ENCODE results near the gene IDH3G.

IDH3G gene

GRCh38 chrX:153791104-153791852, 2.9 kb downstream of the IDH3G start:
- DNase-seq (ENCODE audit: low read depth): no peak

- no peak for DNase-seq (ENCODE audit: low read depth)
Measured at GRCh38 chrX:153789654-153790053, 4.5 kb downstream of the IDH3G start.

GRCh38 chrX:153786669-153787068, 7.5 kb downstream of the IDH3G start:
- DNase-seq (ENCODE audit: low read depth): no peak

GRCh38 chrX:153784325-153784967, 9.7 kb downstream of the IDH3G start:
- DNase-seq (ENCODE audit: low read depth): no peak

- no peak for DNase-seq (ENCODE audit: low read depth)
Measured at GRCh38 chrX:153783378-153784013, 10.7 kb downstream of the IDH3G start.

- DNase-seq (ENCODE audit: low read depth): no peak
Measured at GRCh38 chrX:153782871-153783270, 11.3 kb downstream of the IDH3G start.

- DNase-seq (ENCODE audit: low read depth): no peak
Measured at GRCh38 chrX:153782313-153782712, 11.9 kb downstream of the IDH3G start.

- DNase-seq (ENCODE audit: low read depth): no peak
Measured at GRCh38 chrX:153781428-153782047, 12.6 kb downstream of the IDH3G start.

GRCh38 chrX:153780678-153781427, 13.3 kb downstream of the IDH3G start, which contains the start of gene SRPK3:
TSS of gene SRPK3 (plus strand) at chrX:153781041. CDS start at chrX:153781087, 46 bp downstream.
- DNase-seq (ENCODE audit: low read depth): no peak

GRCh38 chrX:153779891-153780677, 14.1 kb downstream of the IDH3G start:
- no peak for DNase-seq (ENCODE audit: low read depth)

GRCh38 chrX:153778684-153779101, 15.5 kb downstream of the IDH3G start:
- DNase-seq (ENCODE audit: low read depth): no peak

GRCh38 chrX:153778181-153778580, 16.0 kb downstream of the IDH3G start:
- no peak for DNase-seq (ENCODE audit: low read depth)

- DNase-seq (ENCODE audit: low read depth): no peak
Measured at GRCh38 chrX:153777261-153778090, 16.7 kb downstream of the IDH3G start.

- no peak for DNase-seq (ENCODE audit: low read depth)
Measured at GRCh38 chrX:153776611-153777045, 17.5 kb downstream of the IDH3G start.

GRCh38 chrX:153776120-153776599, 18.0 kb downstream of the IDH3G start:
- DNase-seq (ENCODE audit: low read depth): no peak

- DNase-seq (ENCODE audit: low read depth): no peak
Measured at GRCh38 chrX:153775293-153776119, 18.7 kb downstream of the IDH3G start.

- no peak for DNase-seq (ENCODE audit: low read depth)
Measured at GRCh38 chrX:153774576-153775292, 19.4 kb downstream of the IDH3G start.

All from T-helper 22 cell (primary cell).